Measurements from ENCODE around the gene RAB7B.

- TF ChIP-seq CTCF (IDR thresholded peaks at IDR 0.05) (no peak), JUN (CRISPR knock-in tag; IDR thresholded peaks at IDR 0.05) (no peak), FOXP1 (CRISPR knock-in tag; IDR thresholded peaks at IDR 0.05; ENCODE audit: borderline replicate concordance) (no peak)
Measured at GRCh38 chr1:206020393-206021007, 17.3 kb upstream of the RAB7B start.

Data from WTC11 (cell line).